Activated naive CD4-positive, alpha-beta T cell (primary cell): ENCODE measurements around the gene MVD.

Source experiments
- DNase-seq, 4 experiments: peaks; one replicate each; lab custom pipeline; 2025; lab: John Stamatoyannopoulos, UW

Gene MVD

GRCh38 chr16:88608076-88608475, 54.8 kb downstream of the MVD start:
- no peak for DNase-seq

DNA sequence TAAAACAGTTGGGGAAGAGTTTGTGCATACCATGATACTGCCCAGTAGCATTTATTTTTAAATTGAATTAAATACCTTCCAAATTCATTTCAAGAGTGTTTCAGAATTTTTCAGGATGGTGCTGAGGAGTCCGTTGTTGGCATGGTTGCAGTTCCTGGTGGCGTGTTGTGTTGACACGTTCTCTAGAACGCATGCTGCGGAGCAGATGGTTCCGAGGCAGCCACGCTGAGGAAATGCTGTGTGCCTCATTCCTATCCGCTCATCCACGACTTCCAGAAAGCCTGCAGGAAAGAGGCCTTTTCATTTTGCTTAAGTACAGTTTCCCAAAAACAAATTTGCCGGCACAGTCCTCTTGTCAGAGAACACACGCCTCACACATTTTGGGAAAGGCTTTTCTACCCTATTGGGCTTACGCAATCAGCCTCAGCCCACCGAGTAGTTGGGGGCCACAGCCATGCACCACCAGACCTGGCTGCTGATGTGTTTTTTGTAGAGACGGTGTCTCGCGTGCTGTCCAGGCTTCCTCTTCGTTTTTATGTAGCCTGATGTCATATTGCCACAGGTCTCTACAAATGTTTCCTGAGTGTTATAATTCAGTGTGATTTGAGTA, 56.6 kb downstream of the MVD start:
- no peak for DNase-seq

GRCh38 chr16:88605186-88606147, 57.4 kb downstream of the MVD start:
- no peak for DNase-seq

- no peak for DNase-seq
Observed at GRCh38 chr16:88602091-88602490, 60.8 kb downstream of the MVD start.
